DMS53 (cell line): ENCODE results near the gene APOB.
A peak's percentile ranks its signal among the peaks of the same experiment; 100 is the strongest.

ENCODE experiments used
- DNase-seq: peaks from one replicate; lab custom pipeline; 2025; lab: John Stamatoyannopoulos, UW

Gene APOB

DNA sequence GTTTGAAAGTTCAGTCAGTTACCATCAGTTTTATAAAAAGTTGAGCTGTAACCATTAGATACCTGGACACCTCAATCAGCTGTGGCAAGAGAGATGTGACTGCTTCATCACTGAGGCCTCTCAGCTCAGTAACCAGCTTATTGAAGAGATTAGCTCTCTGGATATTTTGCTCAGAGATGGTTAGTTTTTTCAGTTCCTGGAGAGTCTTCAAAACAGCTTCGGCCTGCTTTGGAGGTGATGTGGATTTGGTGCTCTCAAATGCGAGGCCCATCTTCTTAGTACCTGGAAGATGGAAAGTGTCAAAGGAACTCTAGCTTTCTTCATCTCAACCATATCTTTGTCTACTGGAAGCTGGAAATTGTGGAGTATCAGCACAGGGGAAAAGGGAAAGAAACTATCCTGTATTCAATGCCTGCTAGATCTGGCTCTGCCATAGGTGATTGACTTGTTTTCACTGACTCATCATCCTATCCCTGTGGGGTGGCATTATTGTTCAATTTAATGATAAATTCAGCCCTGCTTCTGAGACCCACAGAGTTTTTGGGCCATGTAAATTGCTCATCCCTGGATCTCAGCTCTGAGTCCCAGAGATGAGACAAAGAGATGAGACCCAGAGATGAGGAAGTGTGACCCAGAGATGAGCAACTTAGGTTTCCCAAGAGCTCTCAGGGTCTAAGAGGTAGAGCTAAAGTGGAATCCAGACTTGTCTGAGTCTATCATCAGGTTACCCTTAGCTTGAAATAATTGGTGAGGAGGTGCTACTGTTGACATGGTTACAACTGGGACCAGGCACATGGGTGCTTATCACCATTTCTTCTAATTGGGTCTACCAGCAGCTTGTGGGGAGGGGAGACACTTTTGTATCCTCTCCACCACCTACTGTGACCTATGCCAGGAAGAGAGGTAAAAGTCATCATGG lies 10.4 kb downstream of the APOB start:
- no peak for DNase-seq

DNA sequence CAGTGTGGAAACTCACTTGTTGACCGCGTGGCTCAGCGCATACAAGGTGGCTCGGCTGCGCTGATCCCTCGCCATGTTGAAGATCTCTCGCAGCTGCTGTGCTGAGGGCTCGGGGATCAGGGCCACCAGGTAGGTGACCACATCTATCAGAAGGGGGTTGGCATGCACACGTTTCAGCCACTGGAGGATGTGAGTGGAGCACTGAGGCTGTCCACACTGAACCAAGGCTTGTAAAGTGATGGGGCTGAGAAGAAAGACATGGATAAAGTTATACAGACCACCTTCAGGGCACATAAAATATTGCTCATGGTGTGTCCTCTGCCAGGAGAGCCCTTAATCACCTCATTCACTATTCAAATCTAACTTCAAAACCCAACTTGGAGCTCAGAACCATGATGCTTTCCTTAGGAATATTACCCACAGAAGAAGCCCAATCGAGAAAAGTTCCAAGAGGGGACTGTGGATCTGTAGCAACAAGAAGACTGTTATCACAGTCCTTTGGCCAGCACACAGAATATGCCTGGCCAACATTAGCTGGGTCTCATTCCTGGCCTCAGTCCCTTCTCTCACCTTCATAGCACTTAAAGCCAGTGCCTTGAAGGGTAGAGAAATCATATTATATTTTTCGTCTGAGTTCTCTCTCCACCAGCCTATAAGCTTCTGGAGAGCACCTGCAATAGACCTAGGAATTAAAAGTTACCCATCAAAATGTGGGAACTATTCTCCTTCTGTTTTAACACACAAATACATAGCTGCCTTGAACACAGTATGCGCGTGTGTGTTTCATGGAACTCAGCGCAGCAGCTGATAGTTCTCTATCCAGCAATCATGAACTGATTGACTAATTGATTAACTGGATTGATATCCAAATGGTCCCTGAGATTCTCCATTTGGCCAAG lies 11.3 kb downstream of the APOB start:
- DNase-seq: no peak

DNA sequence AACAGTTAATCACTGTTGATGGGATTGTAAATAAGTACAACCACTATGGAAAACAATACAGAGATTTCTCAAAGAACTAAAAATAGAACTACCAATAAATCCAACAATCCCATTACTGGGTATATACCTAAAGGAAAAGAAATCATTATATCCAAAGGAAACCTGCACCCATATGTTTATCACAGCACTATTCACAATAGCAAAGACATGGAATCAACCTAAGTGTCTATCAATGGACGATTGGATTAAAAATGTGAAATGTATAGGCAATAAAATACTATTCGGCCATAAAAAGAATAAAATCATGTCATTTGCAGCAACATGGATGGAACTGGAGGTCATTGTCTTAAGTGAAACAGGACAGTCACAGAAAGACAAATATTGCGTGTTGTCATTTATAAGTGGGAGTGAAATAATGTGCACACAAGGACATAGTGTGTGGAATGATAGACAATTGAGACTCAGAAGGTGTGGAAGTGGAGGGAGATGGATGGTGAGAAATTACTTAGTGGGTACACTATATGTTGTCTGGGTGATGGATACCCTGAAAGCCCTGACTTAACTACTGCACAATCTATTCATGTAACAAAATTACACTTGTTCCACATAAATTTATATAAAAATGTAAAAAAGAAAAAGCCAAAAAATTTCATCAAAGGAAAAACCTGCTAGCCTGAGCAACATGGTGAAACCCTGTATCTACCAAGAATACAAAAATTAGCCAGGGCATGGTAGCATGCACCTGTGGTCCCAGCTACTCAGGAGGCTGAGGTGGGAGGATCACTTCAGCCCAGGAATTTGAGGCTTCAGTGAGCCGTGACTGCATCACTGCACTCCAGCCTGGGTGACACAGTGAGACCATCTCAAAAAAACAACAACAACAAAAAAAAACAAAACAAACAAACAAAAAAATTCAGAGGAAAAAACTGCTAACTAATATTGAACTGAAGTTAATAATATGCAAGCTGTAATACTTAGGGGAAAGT lies 12.6 kb downstream of the APOB start:
- DNase-seq: no peak

DNA sequence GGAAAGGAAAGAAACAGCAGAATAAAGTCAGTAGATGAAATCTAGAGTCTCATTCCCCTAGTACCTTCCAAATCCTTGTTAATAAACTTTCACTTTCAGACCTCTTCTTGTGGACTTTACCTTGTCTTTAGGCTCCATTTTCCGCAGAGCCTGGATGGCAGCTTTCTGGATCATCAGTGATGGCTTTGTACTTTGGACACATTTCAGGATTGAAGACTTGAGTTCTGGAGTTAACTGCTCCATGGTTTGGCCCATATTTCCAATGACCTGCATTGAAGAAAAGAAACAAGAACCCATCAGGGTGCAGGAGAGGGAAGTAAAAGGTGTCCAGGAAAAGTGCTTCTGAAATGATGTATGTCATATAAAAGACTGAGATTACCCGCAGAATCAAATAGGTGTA lies 14.4 kb downstream of the APOB start:
- no peak for DNase-seq

DNA sequence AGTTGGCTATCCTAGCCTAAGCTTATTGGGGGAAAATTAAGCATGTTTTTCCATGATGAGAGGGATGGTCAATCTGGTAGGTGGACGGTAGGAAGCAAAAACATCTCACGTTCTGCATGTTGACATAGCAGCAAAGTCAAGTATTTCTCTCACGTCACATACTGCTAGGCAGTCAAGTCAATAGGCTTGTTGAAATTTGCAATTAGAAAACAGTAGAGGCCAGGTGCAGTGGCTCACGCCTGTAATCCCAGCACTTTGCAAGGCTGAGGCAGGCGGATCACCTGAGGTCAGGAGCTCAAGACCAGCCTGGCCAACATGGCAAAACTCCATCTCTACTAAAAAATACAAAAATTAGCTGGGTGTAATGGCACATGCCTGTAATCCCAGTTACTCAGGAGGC lies 14.9 kb downstream of the APOB start:
- peak; percentile 85 for DNase-seq

DNA sequence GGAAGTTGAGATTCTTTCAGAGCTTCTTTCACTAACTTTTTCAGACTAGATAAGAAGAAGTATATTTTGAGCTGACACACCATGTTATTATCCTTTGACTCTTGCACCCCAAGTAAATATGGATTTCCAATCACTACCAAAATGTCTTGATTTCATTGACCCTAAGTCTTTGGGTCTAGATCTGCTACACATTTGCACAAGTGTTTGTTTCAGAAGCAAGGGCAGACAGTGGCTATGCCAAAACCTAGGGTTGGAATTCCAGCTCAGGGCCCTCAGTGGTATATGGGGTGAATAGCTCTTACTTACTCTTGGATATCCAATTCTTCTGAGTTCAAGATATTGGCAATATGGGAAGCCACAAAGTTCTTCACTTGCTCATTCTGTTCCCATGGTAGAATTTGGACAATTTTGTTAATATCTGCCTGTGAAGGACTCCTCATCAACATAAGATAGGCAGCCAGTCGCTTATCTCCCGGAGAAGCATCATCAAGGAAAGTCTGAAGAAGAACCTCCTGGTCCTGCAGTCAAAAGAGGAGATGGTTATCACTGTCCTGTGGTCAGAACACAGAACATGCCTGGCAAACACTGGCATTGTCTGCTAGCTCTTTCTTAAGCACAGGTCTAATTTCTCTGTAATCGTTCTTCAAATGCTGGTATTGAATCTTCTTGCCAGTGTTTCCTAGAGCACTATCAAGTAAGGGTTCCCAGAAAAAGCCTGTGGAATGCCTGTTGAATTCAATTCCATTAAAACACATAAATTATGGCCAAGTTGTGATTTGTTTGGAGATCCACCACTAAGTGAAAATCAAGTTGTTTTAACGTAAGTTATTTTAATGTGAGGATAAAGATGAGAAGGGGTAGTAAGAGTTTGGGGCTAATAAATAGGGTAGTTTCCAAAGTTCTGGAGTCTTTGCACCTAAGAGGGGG lies 15.6 kb downstream of the APOB start:
- no peak for DNase-seq

DNA sequence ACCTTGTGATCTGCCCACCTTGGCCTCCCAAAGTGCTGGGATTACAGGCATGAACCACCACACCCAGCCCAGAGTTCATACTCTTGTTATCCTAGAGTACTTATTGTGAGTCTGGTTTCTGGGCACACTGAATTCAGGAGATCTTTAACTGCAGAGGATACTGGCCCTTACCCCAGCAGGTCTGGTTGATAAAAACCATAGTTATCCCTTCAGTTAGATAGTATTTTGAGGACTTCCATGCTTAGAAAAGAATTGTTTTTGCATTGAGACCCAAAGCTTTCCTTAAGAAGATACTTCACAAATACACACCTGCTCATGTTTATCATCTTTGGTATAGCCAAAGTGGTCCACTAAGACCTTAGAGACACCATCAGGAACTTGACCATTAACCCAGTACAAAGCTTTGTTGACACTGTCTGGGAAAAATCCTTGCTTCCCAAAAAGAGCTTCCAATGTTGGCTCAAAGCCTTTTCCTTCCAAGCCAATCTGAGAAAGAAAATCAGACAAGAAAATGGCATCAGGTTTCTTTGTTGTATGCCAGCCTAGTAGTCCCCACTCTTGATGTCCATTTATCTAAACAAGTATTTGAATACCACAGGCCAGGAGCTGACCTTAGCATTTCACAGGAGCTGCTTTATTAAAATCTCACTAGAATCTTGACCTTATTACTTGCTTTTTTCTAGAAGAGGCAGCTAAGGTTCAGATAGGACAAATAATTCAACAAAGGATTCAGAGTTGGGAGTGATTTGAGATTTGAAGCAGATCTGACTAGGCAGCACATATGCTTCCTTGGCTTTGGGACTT lies 17.2 kb downstream of the APOB start:
- no peak for DNase-seq

DNA sequence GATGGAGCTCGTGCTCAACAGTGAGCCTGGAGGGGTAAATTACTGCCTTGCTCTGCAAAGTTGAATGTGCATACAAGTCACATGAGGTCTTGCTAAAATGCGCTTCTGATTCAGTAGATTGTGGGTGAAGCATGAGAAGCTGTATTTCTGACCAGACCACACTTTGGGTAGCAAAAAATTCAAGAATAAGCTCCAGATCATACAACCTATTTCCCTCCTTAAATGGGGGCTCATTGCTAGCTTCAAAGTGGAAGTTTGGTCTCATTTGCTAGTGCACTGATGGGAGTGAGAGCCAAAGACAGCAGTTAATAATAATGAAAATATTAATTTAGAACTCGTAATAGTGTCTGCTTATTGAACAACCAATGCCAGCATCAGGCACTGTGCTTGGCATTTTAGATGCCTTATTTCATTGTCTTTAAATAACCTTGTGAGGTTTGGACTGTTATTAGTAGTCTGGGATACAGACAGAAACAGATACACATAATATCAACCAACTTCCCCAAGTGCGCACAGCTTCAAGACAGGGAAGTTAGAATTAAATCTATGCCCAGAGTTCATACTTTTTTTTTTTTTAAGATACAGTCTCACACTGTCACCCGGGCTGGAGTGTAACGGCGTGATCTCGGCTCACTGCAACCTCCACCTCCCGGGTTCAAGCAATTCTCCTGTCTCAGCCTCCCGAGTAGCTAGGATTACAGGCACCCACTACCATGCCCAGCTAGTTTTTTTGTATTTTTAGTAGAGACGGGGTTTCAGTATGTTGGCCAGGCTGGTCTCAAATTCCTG lies 18.0 kb downstream of the APOB start:
- no peak for DNase-seq

DNA sequence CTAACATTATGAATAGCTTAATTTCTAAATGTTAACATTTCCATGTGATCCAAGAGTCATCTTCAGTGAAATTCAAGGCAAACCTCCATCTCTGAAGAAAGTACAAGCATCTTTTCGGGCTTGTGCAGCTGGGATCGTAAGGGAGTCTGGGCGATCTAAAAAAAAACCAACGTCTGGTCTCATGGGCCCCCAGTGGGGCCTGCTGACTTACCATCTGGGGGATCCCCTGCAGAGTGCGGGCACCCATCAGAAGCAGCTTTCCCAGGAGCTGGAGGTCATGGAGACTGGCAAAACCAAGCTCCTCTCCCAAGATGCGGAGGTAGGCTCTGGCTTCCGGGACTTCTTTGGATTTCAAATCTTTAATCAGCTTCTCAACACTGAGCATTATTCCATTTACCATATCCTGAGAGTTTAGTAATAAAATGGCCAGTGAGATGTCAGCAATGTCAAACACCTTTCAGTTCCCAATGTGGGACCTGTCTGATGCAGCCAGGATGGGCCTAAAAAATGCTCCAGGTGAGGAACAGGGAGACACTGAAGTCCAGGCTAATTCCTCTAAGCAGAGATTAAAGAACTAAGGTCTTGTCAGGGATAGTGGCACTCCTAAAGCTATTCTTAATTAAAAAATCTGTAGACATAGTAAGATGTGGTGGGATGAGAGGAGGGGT lies 19.0 kb downstream of the APOB start:
- DNase-seq: no peak

DNA sequence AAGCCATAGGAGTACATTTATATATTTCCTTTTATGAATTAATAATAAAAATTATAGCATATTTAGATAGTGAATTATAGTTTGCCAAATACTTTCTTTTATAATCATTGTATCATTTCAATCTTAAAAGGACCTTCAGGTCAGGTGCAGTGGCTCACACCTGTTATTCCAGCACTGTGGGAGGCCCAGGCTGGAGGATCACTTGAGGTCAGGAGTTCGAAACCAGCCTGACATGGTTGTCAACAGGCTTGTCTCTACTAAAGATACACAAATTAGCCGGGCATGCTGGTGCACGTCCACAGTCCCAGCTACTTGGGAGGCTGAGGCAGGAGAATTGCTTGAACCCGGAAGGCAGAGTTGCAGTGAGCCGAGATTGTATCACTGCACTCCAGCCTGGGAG lies 19.7 kb downstream of the APOB start:
- DNase-seq: no peak

DNA sequence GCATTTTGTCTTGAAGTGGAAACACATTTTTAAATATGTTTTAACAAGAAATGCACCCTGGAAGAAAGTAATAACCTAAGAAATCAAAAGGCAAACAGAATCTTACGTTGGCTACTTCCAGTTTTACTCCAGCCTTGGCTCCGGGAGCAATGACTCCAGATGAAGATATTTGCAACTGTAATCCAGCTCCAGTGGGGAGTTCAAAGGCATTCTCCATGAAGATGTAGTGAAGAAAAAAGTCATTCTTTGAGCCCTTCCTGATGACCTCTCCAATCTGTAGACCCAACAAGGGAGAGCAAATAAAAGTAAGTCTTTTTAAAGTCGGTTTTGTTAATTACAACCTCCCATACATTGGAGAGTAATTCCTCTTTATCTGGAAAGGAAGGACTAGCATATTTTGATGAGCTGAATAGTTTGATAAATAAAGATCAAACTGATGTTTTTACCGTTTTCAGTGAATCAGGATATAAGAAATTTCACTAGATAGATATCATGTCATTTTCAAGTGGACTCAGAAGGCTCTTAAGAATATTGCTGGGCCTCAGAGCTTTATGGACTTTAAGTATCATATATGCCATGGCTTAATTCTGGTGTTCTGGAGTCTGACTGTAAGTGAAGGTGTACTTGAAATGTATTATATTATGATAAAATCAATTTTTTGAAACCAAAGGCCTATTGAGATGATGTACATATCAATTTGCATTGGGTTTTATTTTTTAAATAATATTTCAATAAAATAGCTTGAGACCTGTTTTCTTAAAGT lies 20.3 kb downstream of the APOB start:
- DNase-seq: no peak

DNA sequence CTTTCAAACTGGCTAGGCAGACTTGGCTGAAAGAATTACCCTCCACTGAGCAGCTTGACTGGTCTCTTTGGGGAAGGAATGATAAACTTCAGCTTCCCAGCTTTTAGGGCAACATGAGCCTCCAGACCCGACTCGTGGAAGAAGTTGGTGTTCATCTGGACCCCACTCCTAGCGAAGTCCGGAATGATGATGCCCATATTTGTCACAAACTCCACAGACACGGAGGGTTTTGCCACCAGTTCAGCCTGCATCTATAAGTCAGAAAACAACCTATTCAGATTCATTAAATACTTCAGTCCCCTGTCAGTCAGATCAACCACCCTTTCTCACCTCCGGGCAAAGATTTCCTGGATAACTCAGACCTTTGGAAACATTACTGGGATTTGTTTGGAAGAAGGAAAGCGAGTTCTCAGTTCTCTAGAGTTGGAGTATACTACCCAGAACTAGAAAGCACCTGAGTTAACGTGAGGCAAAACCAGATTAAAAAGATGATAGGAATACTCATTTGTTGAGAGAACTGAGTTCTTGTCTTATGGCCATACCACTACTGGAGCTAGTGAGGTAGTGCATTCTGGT lies 21.0 kb downstream of the APOB start:
- DNase-seq: no peak

DNA sequence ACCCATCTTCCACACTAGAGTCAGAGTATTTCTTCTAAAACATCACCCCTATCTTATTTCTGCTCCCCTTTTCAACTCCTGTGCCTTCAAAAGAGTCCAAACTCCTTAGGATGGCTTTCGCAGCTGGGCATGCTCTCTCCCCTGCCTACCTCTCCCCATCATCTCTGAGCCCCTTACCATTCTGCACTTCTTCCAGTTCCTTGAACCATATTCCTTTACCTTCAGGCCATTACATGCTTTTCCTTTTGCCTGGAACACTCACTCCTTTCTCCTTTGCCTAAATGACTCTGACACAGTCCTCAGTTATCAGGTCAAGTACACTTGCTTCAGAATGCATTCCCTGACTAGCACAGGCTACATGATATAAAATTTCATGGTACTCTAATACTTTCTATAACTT lies 22.4 kb downstream of the APOB start:
- DNase-seq: no peak

DNA sequence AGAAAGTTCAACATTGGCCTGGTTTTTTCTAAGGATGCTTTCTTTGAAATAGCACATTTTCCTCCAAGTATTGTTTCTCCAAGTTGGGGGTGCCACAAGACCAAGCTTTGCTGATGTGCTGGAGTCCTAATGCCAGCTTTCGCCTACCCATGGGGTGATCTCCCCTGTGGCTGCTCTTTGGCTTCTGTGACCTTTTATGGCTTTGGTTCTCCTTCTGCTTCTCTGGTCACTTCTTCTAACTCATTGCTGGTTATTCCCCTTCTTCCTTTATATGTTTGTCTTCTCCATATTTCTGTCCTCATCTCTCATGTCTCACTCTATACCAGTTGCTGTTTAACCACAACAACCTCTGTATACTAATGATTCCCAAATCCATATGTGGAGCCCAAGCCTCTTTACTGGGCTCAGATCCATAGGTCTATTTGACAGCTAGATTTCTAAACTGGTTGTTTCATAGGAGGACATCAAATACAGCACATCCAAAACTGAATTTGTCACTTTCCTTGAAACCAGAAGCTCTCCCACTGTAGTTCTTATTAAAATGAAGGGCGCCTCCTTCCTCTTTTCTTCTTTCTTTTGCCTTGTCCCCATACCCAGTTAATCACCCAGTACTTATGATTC lies 23.1 kb downstream of the APOB start:
- DNase-seq: no peak

DNA sequence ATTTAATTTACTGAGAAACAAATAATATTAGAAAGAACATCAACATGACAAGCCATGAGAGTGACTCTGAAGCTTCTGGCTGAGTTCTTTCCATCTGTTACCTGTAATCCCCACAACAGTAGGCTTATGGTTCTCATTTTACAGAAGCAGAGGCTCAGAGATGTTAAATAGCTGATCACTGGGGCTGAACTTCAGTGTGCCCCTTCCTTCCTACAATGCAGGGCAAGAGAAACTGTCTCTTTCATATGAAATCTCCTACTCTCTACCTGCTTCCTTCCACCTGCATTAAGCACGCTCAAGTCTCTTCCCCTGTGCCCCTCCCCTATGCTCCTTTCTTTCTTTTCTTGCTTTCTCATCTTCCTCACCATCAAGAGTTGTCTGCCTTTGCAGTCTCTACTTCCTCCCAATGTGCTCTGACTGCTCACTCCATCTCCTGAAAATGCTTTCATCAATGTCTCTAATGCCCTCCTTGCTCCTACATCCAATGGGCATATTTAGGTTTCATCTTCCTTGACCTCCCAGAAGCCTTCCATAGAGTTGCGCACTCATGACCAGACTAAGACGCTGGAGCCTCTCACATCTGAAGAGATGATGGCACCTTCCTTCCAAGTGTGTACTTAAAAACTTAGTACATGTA lies 23.7 kb downstream of the APOB start:
- no peak for DNase-seq

DNA sequence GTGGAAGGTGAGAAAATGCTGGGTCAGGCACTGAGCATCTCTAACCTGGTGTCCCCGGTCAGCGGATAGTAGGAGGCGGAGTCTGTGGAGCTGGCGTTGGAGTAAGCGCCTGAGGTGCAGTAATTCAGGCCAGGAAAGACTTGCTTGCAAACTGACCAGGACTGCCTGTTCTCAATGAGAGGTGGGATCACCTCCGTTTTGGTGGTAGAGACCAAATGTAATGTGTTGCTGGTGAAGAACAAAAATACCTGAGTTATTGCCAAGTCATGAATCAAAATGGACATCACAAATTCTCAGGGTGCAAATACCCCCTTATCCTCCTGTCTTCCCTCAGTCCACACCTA lies 24.2 kb downstream of the APOB start:
- no peak for DNase-seq
